OCI-LY1 (cell line): ENCODE results near the gene CLEC20A.

Experiments used
- H2AFZ ChIP-seq: fragments of 200-600 bp; sonication (generic), shearing (Covaris generic); 2 replicates; pipeline ENCODE4 v1.6.0; 2014; ENCODE audit warnings: antibody characterized with exemption, mild to moderate bottlenecking, low read length
- H3F3A ChIP-seq: fragments of 200-600 bp; sonication (generic), shearing (Covaris generic); 2 replicates; pipeline ENCODE4 v1.6.0; 2014; ENCODE audit warnings: mild to moderate bottlenecking, antibody characterized with exemption, low read length, moderate library complexity; ENCODE audit not compliant: insufficient read depth
- H3K27ac ChIP-seq: fragments of 200-600 bp; sonication (generic); 2 replicates; pipeline ENCODE4 v1.5.1; 2014; ENCODE audit warnings: low read length, mixed run types, mild to moderate bottlenecking, low read depth; ENCODE audit not compliant: poor library complexity, severe bottlenecking
- H3K27me3 ChIP-seq: fragments of 200-600 bp; sonication (generic); 2 replicates; pipeline ENCODE4 v1.6.0; 2014; ENCODE audit warnings: antibody characterized with exemption, mild to moderate bottlenecking, low read length, moderate library complexity; ENCODE audit not compliant: insufficient read depth
- H3K36me3 ChIP-seq: fragments of 200-600 bp; sonication (generic); 2 replicates; pipeline ENCODE4 v1.6.1; 2014; ENCODE audit warnings: mild to moderate bottlenecking, antibody characterized with exemption, low read length, moderate library complexity, mixed read lengths; ENCODE audit not compliant: insufficient read depth
- H3K4me1 ChIP-seq: fragments of 200-600 bp; sonication (generic); 2 replicates; pipeline ENCODE4 v1.5.1; 2014; ENCODE audit warnings: mild to moderate bottlenecking, low read length, moderate library complexity; ENCODE audit not compliant: insufficient read depth, severe bottlenecking
- H3K4me2 ChIP-seq: fragments of 200-600 bp; sonication (generic), shearing (Covaris generic); 2 replicates; pipeline ENCODE4 v1.6.1; 2014; ENCODE audit warnings: low read length
- H3K4me3 ChIP-seq: fragments of 200-600 bp; sonication (generic); 2 replicates; pipeline ENCODE4 v1.5.1; 2014; ENCODE audit warnings: low read length, low read depth, mild to moderate bottlenecking, mixed read lengths; ENCODE audit not compliant: poor library complexity, severe bottlenecking
- H3K79me2 ChIP-seq: fragments of 200-600 bp; shearing (Covaris generic); 2 replicates; pipeline ENCODE4 v1.6.1; 2016; ENCODE audit warnings: mixed run types, low read length, mixed read lengths; ENCODE audit not compliant: insufficient read depth
- H3K9ac ChIP-seq: fragments of 200-600 bp; sonication (generic), shearing (Covaris generic); 2 replicates; pipeline ENCODE4 v1.6.1; 2014; ENCODE audit warnings: mild to moderate bottlenecking, low read length, mixed read lengths
- H3K9me2 ChIP-seq: fragments of 200-600 bp; sonication (generic), shearing (Covaris generic); 2 replicates; pipeline ENCODE4 v1.6.1; 2014; ENCODE audit warnings: low read depth, mild to moderate bottlenecking, low read length, mixed read lengths
- H3K9me3 ChIP-seq: fragments of 200-600 bp; shearing (Covaris generic); 2 replicates; pipeline ENCODE4 v1.6.1; 2014; ENCODE audit warnings: low read length, mixed read lengths
- H4K20me1 ChIP-seq: fragments of 200-600 bp; sonication (generic), shearing (Covaris generic); 2 replicates; pipeline ENCODE4 v1.6.0; 2016; ENCODE audit warnings: mild to moderate bottlenecking, low read length; ENCODE audit not compliant: insufficient read depth
- EZH2 ChIP-seq: fragments of 200-600 bp; sonication (generic), shearing (Covaris generic); IDR thresholded peaks from 2 replicates; pipeline ENCODE4 v1.8.0; 2017; ENCODE audit warnings: borderline replicate concordance, mixed run types, mild to moderate bottlenecking, antibody characterized with exemption, low read length, moderate library complexity, mixed read lengths
- TF ChIP-seq, protein P1 (sequence below): fragments of 200-600 bp; sonication (generic), shearing (Covaris generic); IDR thresholded peaks from 2 replicates; pipeline ENCODE4 v1.5.1; 2017; ENCODE audit warnings: mild to moderate bottlenecking, antibody characterized with exemption, low read length, moderate library complexity, mixed read lengths

CLEC20A gene

GRCh38 chr1:178542554-178543289, 46.0 kb upstream of the CLEC20A start:
- peak overlapping the region; percentile 98 for H3K4me2 ChIP-seq
- H3K9me2 ChIP-seq, result no peaks in the 10 kb centered on the region
- H3K9me3 ChIP-seq, result no peaks in the 10 kb centered on the region
- peak overlapping the region; percentile 78 for H3K4me3 ChIP-seq
- peaks cover 64% of the 10 kb centered on the region for H3K4me1 ChIP-seq
- H3K27me3 ChIP-seq, result no peaks in the 10 kb centered on the region
- no peak for TF ChIP-seq EZH2
- TF ChIP-seq, protein P1, sequence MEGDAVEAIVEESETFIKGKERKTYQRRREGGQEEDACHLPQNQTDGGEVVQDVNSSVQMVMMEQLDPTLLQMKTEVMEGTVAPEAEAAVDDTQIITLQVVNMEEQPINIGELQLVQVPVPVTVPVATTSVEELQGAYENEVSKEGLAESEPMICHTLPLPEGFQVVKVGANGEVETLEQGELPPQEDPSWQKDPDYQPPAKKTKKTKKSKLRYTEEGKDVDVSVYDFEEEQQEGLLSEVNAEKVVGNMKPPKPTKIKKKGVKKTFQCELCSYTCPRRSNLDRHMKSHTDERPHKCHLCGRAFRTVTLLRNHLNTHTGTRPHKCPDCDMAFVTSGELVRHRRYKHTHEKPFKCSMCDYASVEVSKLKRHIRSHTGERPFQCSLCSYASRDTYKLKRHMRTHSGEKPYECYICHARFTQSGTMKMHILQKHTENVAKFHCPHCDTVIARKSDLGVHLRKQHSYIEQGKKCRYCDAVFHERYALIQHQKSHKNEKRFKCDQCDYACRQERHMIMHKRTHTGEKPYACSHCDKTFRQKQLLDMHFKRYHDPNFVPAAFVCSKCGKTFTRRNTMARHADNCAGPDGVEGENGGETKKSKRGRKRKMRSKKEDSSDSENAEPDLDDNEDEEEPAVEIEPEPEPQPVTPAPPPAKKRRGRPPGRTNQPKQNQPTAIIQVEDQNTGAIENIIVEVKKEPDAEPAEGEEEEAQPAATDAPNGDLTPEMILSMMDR, result peak; percentile 90
- H3K27ac ChIP-seq, result peak overlapping the region; percentile 97
- H3K36me3 ChIP-seq, result peaks cover 32% of the 10 kb centered on the region
- peaks cover 35% of the 10 kb centered on the region for H3K79me2 ChIP-seq
- H2AFZ ChIP-seq, result no peak overlapping the region; the same call in 1 of the 2 replicates
- H4K20me1 ChIP-seq, result no peaks in the 10 kb centered on the region
- H3K9ac ChIP-seq, result peak overlapping the region; percentile 98
- no peaks in the 10 kb centered on the region for H3F3A ChIP-seq

GRCh38 chr1:178541829-178542553, 45.2 kb upstream of the CLEC20A start:
- peak overlapping the region; percentile 98 for H3K4me2 ChIP-seq
- H2AFZ ChIP-seq, result peak overlapping the region; percentile 76; the same call in 1 of the 2 replicates
- peaks cover 25% of the 10 kb centered on the region for H3K36me3 ChIP-seq
- peaks cover 34% of the 10 kb centered on the region for H3K79me2 ChIP-seq
- H3K27ac ChIP-seq, result peak overlapping the region; percentile 97
- peaks cover 61% of the 10 kb centered on the region for H3K4me1 ChIP-seq
- TF ChIP-seq, protein P1, result no peak
- TF ChIP-seq EZH2, result no peak
- no peaks in the 10 kb centered on the region for H3K9me2 ChIP-seq
- no peaks in the 10 kb centered on the region for H3K9me3 ChIP-seq
- H3K4me3 ChIP-seq, result peak overlapping the region; percentile 78
- H3F3A ChIP-seq, result no peaks in the 10 kb centered on the region
- no peaks in the 10 kb centered on the region for H3K27me3 ChIP-seq
- H3K9ac ChIP-seq, result peak overlapping the region; percentile 98
- no peaks in the 10 kb centered on the region for H4K20me1 ChIP-seq

DNA sequence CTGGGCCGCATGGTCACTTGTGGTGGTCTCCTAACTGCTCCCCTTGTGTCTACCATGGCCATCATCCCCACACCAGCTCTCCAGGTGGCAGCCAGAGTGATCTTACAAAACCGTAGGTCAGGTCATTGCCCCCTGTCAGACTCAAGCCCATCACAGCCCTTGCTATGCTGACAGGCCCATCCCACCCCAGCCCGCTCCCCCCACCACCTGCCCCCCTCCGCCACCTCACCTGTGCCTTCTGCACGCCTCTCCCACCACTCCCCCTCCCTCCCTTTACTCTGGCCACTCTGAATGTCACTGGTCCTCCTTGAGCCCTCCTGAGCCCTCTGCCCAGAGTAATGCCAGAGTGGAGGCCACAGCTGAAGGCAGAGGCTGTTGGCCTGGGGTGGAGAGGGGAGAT, 44.6 kb upstream of the CLEC20A start:
- Histone ChIP-seq H3K4me3 (peak overlapping the region; percentile 78), H3K4me2 (peak overlapping the region; percentile 98), H3K4me1 (peaks cover 56% of the 10 kb centered on the region), H3K36me3 (peaks cover 19% of the 10 kb centered on the region), H3K9ac (peak overlapping the region; percentile 98), H3K27me3 (no peaks in the 10 kb centered on the region), H3K9me3 (no peaks in the 10 kb centered on the region), H4K20me1 (no peaks in the 10 kb centered on the region), H3F3A (no peaks in the 10 kb centered on the region), H3K79me2 (peaks cover 30% of the 10 kb centered on the region), H3K27ac (peak overlapping the region; percentile 97), H3K9me2 (no peaks in the 10 kb centered on the region), H2AFZ (no peak overlapping the region)
- no peak for TF ChIP-seq EZH2
- TF ChIP-seq, protein P1, result no peak
